Activated naive CD4-positive, alpha-beta T cell treated with Interleukin-2 at 50 U/mL for 16 hours (primary cell): ENCODE data around the gene NIPSNAP2.
"Not testable (repeated sequence)": the region's sequence is repeated elsewhere in the genome, so short reads cannot be mapped to it uniquely, and the experiment has no call there.

Experiments
- DNase-seq: peaks from one replicate; pipeline ENCODE4 v3.0.0-alpha.2; 2020

The NIPSNAP2 gene

GRCh38 chr7:55964261-55965099, at the start of gene NIPSNAP2:
Gene NIPSNAP2, plus strand, starts transcription at chr7:55964585. Its CDS starts 25 bp downstream, at chr7:55964610.
- peak; percentile 65 for DNase-seq

GRCh38 chr7:55917771-55918170, 46.6 kb upstream of the NIPSNAP2 start:
- DNase-seq: no peak

GRCh38 chr7:55928006-55928767, 36.2 kb upstream of the NIPSNAP2 start:
- DNase-seq: no peak

- no peak for DNase-seq
Measured at GRCh38 chr7:55931421-55932151, 32.8 kb upstream of the NIPSNAP2 start.

- DNase-seq: no peak
Measured at GRCh38 chr7:55939514-55940123, 24.8 kb upstream of the NIPSNAP2 start.

- DNase-seq: no peak
Measured at GRCh38 chr7:55946545-55946944, 17.8 kb upstream of the NIPSNAP2 start.

GRCh38 chr7:55951637-55952351, 12.6 kb upstream of the NIPSNAP2 start, which contains the start of gene MRPS17:
Gene MRPS17, plus strand, starts transcription at chr7:55951877. Its CDS starts 1,319 bp downstream, at chr7:55953196.
- DNase-seq: peak; percentile 93

GRCh38 chr7:55952352-55952671, 12.1 kb upstream of the NIPSNAP2 start:
- not testable (repeated sequence) for DNase-seq

GRCh38 chr7:55953707-55954475, 10.5 kb upstream of the NIPSNAP2 start:
- no peak for DNase-seq

- DNase-seq: no peak
Measured at GRCh38 chr7:55957190-55957589, 7.2 kb upstream of the NIPSNAP2 start.

GRCh38 chr7:55962014-55962413, 2.4 kb upstream of the NIPSNAP2 start:
- DNase-seq: no peak

- DNase-seq: no peak
Measured at GRCh38 chr7:55963584-55964168, 709 bp upstream of the NIPSNAP2 start.

GRCh38 chr7:55965100-55965470, 700 bp downstream of the NIPSNAP2 start:
- no peak for DNase-seq

GRCh38 chr7:55965805-55966421, 1.5 kb downstream of the NIPSNAP2 start:
- no peak for DNase-seq

GRCh38 chr7:55966851-55967250, 2.5 kb downstream of the NIPSNAP2 start:
- DNase-seq: no peak

GRCh38 chr7:55969391-55969790, 5.0 kb downstream of the NIPSNAP2 start:
- no peak for DNase-seq

GRCh38 chr7:55970561-55970960, 6.2 kb downstream of the NIPSNAP2 start:
- no peak for DNase-seq

GRCh38 chr7:55970978-55971377, 6.6 kb downstream of the NIPSNAP2 start:
- DNase-seq: no peak

GRCh38 chr7:55973747-55974250, 9.4 kb downstream of the NIPSNAP2 start:
- DNase-seq: no peak

GRCh38 chr7:55975988-55976633, 11.7 kb downstream of the NIPSNAP2 start:
- DNase-seq: no peak
